HepG2 (cell line): ENCODE data around the gene NYAP1. TPM values are rescaled to one million over a fixed set of nuclear protein-coding genes. Genes with fewer than 3 reads are reported as not detected.

Experiments
- AHR ChIP-seq: IDR thresholded peaks from 2 replicates; pipeline ENCODE4 v1.6.1; 2018; ENCODE audit warnings: missing genetic modification reagents, missing compliant biosample characterization
- BCLAF1 ChIP-seq: fragments of 450-650 bp; IDR thresholded peaks from 2 replicates; pipeline ENCODE4 v1.6.1; 2017; ENCODE audit warnings: mild to moderate bottlenecking
- CENPX ChIP-seq: sonication (generic); formaldehyde crosslinking; IDR thresholded peaks from 2 replicates; pipeline ENCODE4 v1.9.0; 2021; ENCODE audit warnings: mild to moderate bottlenecking, missing genetic modification reagents, moderate library complexity
- ETV5 ChIP-seq: IDR thresholded peaks from 2 replicates; pipeline ENCODE4 v1.6.1; 2018; ENCODE audit warnings: missing biosample characterization, missing genetic modification reagents, inconsistent platforms, borderline replicate concordance
- FOXK1 ChIP-seq: sonication (generic); formaldehyde crosslinking; IDR thresholded peaks from 2 replicates; pipeline ENCODE4 v1.4.0; 2020; ENCODE audit warnings: low read depth, missing genetic modification reagents, borderline replicate concordance
- GTF3A ChIP-seq: sonication (generic); formaldehyde crosslinking; conservative IDR thresholded peaks from 2 replicates; pipeline ENCODE4 v1.4.0; 2020; ENCODE audit warnings: mild to moderate bottlenecking, missing genetic modification reagents
- ISL2 ChIP-seq: sonication (generic); formaldehyde crosslinking; IDR thresholded peaks from 2 replicates; pipeline ENCODE4 v1.5.0; 2020; ENCODE audit warnings: missing genetic modification reagents
- KAT8 ChIP-seq: IDR thresholded peaks from 2 replicates; pipeline ENCODE4 v1.6.1; 2016; ENCODE audit warnings: missing genetic modification reagents, missing compliant biosample characterization
- KDM1A ChIP-seq: IDR thresholded peaks from 2 replicates; pipeline ENCODE4 v1.6.1; 2016; ENCODE audit warnings: missing compliant biosample characterization
- MXI1 ChIP-seq: IDR thresholded peaks from 3 replicates; pipeline ENCODE4 v1.6.1; 2012; ENCODE audit warnings: low read depth, low read length, inconsistent platforms, borderline replicate concordance
- NAIF1 ChIP-seq: sonication (generic); formaldehyde crosslinking; IDR thresholded peaks from 2 replicates; pipeline ENCODE4 v1.5.0; 2020; ENCODE audit warnings: mild to moderate bottlenecking, missing genetic modification reagents, borderline replicate concordance
- NR1H2 ChIP-seq: sonication (generic); formaldehyde crosslinking; IDR thresholded peaks from 2 replicates; pipeline ENCODE4 v1.8.1; 2022; ENCODE audit warnings: low read depth, missing genetic modification reagents, borderline replicate concordance
- POLR2AphosphoS5 ChIP-seq: IDR thresholded peaks from 2 replicates; pipeline ENCODE4 v1.6.1; 2012; ENCODE audit warnings: low read depth, low read length
- PPARG ChIP-seq: conservative IDR thresholded peaks from 2 replicates; pipeline ENCODE4 v1.6.1; 2016; ENCODE audit warnings: missing biosample characterization, missing genetic modification reagents
- RBM22 ChIP-seq: fragments of 200-400 bp; formaldehyde crosslinking; optimal IDR thresholded peaks from 2 replicates; pipeline ENCODE3; 2017; ENCODE audit warnings: mild to moderate bottlenecking, low read length, moderate library complexity
- RFX1 ChIP-seq: fragments of 450-650 bp; IDR thresholded peaks from 2 replicates; pipeline ENCODE4 v1.6.1; 2017
- RFX3 ChIP-seq: IDR thresholded peaks from 2 replicates; pipeline ENCODE4 v1.6.1; 2016; ENCODE audit warnings: missing biosample characterization, missing genetic modification reagents
- RFX5 ChIP-seq: IDR thresholded peaks from 2 replicates; pipeline ENCODE4 v1.6.1; 2011; ENCODE audit warnings: low read depth, low read length, improper control_type of control experiment
- TOPORS ChIP-seq: sonication (generic); formaldehyde crosslinking; IDR thresholded peaks from 2 replicates; pipeline ENCODE4 v1.8.0; 2023; ENCODE audit warnings: mild to moderate bottlenecking, missing genetic modification reagents
- WIZ ChIP-seq: sonication (generic); formaldehyde crosslinking; IDR thresholded peaks from 2 replicates; pipeline ENCODE4 v1.5.1; 2020; ENCODE audit warnings: mild to moderate bottlenecking, missing genetic modification reagents
- ZNF205 ChIP-seq: IDR thresholded peaks from 2 replicates; pipeline ENCODE4 v1.6.1; 2018; ENCODE audit warnings: missing biosample characterization, missing genetic modification reagents
- ZNF234 ChIP-seq: sonication (generic); formaldehyde crosslinking; conservative IDR thresholded peaks from 2 replicates; pipeline ENCODE4 v1.5.1; 2020; ENCODE audit warnings: mild to moderate bottlenecking, missing genetic modification reagents
- ZNF713 ChIP-seq: sonication (generic); formaldehyde crosslinking; IDR thresholded peaks from 2 replicates; pipeline ENCODE4 v1.4.0; 2020; ENCODE audit warnings: mild to moderate bottlenecking, missing genetic modification reagents
- ZSCAN12 ChIP-seq: sonication (generic); formaldehyde crosslinking; IDR thresholded peaks from 2 replicates; pipeline ENCODE4 v1.9.0; 2021; ENCODE audit warnings: mild to moderate bottlenecking, missing genetic modification reagents
- ZSCAN31 ChIP-seq: sonication (generic); formaldehyde crosslinking; IDR thresholded peaks from 2 replicates; pipeline ENCODE4 v1.5.0; 2020; ENCODE audit warnings: low read depth, mild to moderate bottlenecking, missing genetic modification reagents
- polyA plus RNA-seq, 8 experiments: library from polyadenylated mRNA; depleted of rRNA in 3 of 8; stranded (reverse) in 7 of 8; unstranded in 1 of 8; fragments of >200 nt; fragmentation: Illumina TruSeq in 4 of 8; extraction: Trizol in 4 of 8; gene quantifications; 2 replicates each; pipeline versions ENCODE4 v1.2.1 to v1.2.3, GENCODE V29; 2011 to 2016; ENCODE audit warnings: low read depth in 4 of 8, missing spikeins in 1 of 8, mixed read lengths in 1 of 8; ENCODE audit not compliant: insufficient read depth in 1 of 8
- total RNA-seq, 5 experiments: library from RNA; depleted of rRNA; stranded (reverse); fragments of >200 nt; fragmentation: Illumina TruSeq; extraction: Trizol; gene quantifications; 2 replicates each; pipeline ENCODE4 v1.2.3, GENCODE V29; 2016; ENCODE audit warnings: low read depth in 1 of 5
- TF ChIP-seq, protein P1 (sequence below): sonication (generic); formaldehyde crosslinking; IDR thresholded peaks from 2 replicates; pipeline ENCODE4 v1.4.0; 2020; ENCODE audit warnings: missing genetic modification reagents, borderline replicate concordance
- TF ChIP-seq, protein P2 (sequence below): sonication (generic); IDR thresholded peaks from 2 replicates; pipeline ENCODE4 v1.6.1; 2016; ENCODE audit warnings: low read depth, borderline replicate concordance

NYAP1 gene
- total and polyA plus RNA-seq, 2 of the 13 experiments (the other 11 are each of a cell fraction or from before 2014, with no cell fraction given) = 0.15 to 0.46 TPM

GRCh38 chr7:100489824-100490223, 6.1 kb downstream of the NYAP1 start (continued):
- TF ChIP-seq BCLAF1 (no peak), ISL2 (CRISPR knock-in tag) (no peak), ZNF234 (CRISPR knock-in tag) (no peak), CENPX (no peak), KAT8 (CRISPR knock-in tag) (no peak), ETV5 (CRISPR knock-in tag) (no peak), RFX5 (peak; percentile 83), ZSCAN12 (CRISPR knock-in tag) (no peak), RBM22 (peak; percentile 80), AHR (CRISPR knock-in tag) (no peak), MXI1 (peak; percentile 63; the same call in 1 of the 3 replicates), ZNF713 (CRISPR knock-in tag) (no peak), NR1H2 (no peak), ZSCAN31 (no peak), RFX1 (peak; percentile 91), KDM1A (CRISPR knock-in tag) (0 out of 2 replicates have a peak, but pooled peaks have one; percentile 35), RFX3 (CRISPR knock-in tag) (peak; percentile 90), ZNF205 (no peak), POLR2AphosphoS5 (no peak), NAIF1 (CRISPR knock-in tag) (no peak), PPARG (no peak), WIZ (CRISPR knock-in tag) (no peak), FOXK1 (CRISPR knock-in tag) (no peak), GTF3A (no peak), TOPORS (no peak)
- TF ChIP-seq, protein P1, sequence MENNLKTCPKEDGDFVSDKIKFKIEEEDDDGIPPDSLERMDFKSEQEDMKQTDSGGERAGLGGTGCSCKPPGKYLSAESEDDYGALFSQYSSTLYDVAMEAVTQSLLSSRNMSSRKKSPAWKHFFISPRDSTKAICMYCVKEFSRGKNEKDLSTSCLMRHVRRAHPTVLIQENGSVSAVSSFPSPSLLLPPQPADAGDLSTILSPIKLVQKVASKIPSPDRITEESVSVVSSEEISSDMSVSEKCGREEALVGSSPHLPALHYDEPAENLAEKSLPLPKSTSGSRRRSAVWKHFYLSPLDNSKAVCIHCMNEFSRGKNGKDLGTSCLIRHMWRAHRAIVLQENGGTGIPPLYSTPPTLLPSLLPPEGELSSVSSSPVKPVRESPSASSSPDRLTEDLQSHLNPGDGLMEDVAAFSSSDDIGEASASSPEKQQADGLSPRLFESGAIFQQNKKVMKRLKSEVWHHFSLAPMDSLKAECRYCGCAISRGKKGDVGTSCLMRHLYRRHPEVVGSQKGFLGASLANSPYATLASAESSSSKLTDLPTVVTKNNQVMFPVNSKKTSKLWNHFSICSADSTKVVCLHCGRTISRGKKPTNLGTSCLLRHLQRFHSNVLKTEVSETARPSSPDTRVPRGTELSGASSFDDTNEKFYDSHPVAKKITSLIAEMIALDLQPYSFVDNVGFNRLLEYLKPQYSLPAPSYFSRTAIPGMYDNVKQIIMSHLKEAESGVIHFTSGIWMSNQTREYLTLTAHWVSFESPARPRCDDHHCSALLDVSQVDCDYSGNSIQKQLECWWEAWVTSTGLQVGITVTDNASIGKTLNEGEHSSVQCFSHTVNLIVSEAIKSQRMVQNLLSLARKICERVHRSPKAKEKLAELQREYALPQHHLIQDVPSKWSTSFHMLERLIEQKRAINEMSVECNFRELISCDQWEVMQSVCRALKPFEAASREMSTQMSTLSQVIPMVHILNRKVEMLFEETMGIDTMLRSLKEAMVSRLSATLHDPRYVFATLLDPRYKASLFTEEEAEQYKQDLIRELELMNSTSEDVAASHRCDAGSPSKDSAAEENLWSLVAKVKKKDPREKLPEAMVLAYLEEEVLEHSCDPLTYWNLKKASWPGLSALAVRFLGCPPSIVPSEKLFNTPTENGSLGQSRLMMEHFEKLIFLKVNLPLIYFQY (CRISPR knock-in tag) = no peak
- TF ChIP-seq, protein P2, sequence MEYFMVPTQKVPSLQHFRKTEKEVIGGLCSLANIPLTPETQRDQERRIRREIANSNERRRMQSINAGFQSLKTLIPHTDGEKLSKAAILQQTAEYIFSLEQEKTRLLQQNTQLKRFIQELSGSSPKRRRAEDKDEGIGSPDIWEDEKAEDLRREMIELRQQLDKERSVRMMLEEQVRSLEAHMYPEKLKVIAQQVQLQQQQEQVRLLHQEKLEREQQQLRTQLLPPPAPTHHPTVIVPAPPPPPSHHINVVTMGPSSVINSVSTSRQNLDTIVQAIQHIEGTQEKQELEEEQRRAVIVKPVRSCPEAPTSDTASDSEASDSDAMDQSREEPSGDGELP = peak; percentile 67; the same call in 1 of the 2 replicates
